NCI-H1092 treated with DMSO at 0.1 percent for 48 hours (cell line): ENCODE measurements around the gene GPR34.

Source experiments
- DNase-seq: peaks from one replicate; lab custom pipeline; 2025; lab: John Stamatoyannopoulos, UW

The GPR34 gene

GRCh38 chrX:41734530-41734929, 45.8 kb downstream of the GPR34 start:
- no peak for DNase-seq

GRCh38 chrX:41737065-41737464, 48.3 kb downstream of the GPR34 start:
- DNase-seq, result no peak

GRCh38 chrX:41739871-41740270, 51.1 kb downstream of the GPR34 start:
- DNase-seq, result no peak
